NCI-H2081 (cell line): ENCODE results near the gene TRDN.
"Not testable (repeated sequence)": the region's sequence is repeated elsewhere in the genome, so short reads cannot be mapped to it uniquely, and the experiment has no call there.

Source experiments
- DNase-seq, 2 experiments: peaks; one replicate each; lab custom pipeline; 2025; lab: John Stamatoyannopoulos, UW

TRDN gene

DNA sequence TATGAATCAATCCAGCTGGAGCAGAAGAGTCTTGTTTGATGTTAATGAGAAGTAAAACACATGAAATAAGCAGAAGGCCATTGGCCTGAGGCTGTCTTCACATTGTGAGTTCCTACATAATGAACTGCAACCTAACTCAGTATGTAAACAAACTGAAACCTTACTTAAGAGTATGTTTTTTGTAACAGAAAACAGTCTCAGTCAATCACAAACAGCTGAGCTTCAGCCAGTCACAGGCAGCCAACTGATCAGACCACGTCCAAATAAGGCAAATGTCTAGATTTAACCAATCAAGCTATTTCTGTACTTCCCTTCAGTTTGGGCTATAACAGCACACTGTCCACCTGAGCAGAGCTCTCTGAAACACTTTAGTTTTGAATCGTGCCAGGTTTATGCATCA lies 234.7 kb downstream of the TRDN start:
- DNase-seq = peak in 1 of 2 experiments; percentile 20

DNA sequence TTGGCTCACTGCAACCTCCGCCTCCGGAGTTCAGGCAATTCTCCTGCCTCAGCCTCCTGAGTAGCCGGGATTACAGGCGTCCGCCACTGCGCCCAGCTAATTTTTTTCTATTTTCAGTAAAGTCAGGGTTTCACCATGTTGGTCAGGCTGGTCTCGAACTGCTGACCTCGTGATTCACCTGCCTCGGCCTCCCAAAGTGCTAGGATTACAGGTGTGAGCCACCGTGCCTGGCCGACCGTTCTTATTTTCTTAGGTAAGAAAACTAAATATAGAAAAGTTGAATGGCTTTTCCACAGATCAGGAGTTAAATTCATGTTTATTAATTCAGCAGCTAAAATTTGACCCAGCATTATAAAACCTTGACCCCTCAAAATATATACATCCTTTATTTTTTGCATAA lies 238.7 kb downstream of the TRDN start:
- no peak for DNase-seq

DNA sequence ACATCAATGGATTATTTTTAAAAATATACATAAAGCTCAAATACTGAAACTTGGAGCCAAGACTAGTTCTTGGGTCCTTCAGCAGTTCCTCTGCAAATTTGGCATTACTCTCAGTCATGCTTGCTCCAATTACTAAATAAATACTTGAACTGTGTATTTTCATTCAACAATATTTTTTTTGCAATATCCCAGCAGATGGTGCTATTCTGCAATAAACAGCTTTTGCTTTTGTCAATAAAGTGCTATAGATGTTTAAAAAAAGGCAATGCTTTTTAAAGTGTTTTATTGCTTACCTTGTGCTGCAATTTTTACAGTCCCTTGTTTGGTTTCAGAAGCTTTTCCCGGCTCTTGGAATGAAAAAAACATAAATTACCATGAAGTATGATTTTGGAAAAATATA lies 243.4 kb downstream of the TRDN start:
- peak; percentile 36 to 76 for DNase-seq

DNA sequence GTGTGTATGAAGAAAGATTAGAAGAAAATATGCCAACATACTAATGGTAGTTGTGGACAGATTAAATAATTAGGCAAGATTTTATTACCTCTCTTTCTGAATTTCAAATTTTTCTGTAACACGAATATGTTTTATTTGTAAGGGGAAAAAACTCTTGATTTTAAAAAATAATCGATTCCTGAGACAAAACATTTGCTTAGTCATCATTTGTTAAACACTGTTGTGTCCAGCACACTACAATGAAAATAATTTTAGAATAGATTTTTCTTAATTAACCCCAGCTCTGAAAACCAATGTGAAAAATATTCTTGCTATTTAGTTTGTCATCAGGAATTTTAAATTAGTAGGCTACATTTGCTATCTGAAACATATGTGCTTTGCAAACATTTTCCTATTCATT lies 253.0 kb downstream of the TRDN start:
- no peak for DNase-seq

DNA sequence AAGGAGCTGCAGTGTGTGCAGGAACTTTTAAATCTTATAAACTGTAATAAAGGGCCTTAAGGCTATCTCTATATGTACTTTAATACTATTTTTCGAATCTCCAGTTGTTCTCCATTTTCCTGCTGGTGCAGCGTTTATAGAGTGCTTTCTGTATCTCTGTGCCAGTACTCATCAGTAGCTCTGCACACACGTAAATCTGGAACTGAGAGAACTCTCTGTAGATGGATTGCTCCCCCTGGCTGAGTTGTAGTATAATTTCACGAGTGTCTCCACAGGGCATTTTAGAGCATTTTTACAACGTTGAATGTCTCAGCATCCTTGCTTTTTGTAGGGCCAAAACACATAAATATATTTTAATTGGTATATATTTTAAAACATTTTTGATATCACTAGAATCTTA lies 256.5 kb downstream of the TRDN start:
- peak; percentile 54 to 76 for DNase-seq

DNA sequence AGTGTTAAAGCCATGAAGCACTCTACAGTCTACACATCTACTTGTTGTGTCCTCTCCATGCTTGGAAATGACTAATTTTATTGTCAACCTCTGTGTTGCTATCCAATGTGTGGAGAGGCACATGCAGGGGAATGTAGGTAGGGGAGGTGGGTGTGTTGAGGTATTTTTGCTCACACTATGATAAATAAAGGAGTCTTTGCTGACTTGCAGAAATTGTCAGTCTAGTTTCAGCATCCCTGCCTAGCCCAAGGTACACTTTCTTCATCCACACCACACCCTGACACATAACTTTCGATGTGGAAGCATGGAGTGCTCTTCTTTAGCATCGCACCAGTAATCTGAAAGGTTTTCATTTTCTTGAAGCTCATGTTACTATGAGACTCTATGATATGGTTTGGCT lies 264.0 kb downstream of the TRDN start:
- DNase-seq = no peak

DNA sequence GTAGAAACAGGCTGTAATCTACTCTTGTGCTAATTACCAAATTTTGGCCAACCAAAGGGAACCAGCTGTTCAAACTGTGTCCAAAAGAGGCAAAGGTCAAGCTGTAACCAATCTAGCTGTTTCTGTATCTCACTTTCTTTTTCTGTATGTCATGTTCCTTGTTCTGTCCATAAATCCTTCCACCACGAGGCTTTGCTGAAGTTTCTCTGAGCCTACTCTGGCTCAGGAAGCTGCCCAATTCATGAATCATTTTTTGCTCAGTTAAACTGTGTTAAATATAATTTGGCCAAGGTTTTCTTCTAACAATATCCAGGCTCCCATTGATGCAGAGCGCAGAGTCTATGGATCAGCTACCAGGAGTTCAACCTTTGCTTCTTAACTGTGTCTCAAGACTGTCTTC lies 272.8 kb downstream of the TRDN start:
- no peak for DNase-seq

DNA sequence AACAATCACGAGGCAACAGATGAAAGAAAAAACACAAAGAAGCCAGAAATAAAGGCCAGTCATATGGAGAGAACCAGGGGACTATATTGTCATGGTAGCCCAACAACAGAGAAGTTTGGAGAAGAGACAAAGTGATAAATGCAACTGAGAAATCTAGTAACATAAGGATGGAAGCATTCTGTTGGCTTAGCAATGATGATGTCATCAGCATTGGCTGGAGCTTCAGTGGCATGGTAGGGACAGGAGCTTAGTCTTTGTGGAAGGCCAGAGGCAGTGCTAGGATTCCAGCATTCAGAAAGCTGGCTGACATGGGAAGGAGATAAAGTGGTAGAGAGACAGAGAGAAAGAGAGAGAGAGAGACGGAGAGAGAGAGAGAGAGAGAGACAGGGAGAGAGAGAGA lies 276.4 kb downstream of the TRDN start:
- DNase-seq = no peak

DNA sequence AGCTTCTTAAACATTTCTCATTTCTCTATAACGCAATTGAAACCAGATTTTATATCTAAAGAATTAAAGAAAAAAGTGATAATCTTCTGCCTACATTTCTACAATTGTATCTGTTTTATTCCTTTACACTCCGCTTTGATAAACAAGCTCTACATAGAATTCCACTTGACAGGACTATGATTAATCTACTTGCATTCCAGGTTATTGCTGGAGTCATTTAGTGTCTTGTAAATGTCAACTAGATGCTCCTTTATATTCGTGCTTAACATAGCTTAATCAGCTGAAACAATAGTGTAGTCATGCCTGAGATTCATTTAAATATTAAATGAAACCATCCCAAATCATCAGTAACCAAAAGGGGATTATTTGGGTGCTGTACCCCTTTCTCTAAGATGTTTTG lies 284.0 kb downstream of the TRDN start:
- no peak for DNase-seq

DNA sequence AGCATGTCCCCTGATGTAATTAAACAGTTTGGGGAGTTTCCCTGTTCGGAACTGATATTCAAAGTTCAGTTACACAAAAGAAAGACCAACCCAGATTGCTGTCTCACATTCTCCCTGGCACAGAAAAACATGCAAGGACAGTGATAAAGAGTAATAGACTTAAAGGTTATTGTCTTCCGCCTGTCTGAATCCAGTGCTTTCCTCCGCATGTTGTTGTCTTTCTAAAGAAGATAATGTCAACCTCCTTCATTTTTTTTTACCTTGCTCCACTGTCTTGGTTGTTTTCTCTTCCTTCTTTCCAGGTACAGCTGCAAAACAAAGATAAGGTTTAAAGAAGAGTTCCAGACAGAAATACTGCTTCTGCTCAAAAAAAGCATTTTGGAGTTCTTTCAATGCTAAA lies 284.5 kb downstream of the TRDN start:
- DNase-seq = no peak

DNA sequence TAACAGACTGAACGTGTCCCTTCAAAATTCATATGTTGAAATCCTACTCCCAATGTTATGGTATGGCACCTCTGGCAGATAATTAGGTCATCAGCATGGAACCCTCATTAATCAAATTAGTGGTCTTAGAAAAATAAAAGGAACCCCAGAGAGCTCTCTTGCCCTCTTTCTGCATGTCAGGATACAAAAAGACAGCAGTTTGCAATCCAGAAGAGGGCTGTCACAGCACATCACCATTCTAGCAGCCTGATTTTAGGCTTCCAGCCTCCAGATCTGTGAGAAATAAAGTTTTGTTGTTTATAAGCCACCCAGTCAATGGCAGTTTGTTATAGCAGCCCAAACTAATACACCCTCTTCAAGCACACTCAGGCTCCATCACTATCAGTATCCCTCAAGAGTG lies 292.9 kb downstream of the TRDN start:
- DNase-seq = no peak

DNA sequence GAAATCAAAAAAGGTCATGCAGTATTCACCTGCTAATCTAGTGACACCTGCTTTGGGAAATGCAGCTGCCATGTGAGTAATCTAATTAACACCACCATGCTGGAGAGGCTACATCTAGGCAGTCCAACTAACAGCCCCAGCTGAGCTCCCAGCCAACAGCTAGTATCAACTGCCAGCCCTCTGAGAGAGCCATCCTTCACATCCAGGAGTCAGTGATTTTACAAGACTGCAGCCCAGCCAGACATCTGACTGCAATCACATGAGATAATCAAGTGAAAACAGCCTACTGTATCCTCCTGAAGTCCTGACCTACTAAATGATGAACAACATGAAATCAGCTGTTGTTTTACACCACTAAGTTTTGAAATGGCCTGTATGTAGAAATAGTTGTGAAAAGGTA lies 298.4 kb downstream of the TRDN start:
- DNase-seq = peak in 1 of 2 experiments; percentile 73

DNA sequence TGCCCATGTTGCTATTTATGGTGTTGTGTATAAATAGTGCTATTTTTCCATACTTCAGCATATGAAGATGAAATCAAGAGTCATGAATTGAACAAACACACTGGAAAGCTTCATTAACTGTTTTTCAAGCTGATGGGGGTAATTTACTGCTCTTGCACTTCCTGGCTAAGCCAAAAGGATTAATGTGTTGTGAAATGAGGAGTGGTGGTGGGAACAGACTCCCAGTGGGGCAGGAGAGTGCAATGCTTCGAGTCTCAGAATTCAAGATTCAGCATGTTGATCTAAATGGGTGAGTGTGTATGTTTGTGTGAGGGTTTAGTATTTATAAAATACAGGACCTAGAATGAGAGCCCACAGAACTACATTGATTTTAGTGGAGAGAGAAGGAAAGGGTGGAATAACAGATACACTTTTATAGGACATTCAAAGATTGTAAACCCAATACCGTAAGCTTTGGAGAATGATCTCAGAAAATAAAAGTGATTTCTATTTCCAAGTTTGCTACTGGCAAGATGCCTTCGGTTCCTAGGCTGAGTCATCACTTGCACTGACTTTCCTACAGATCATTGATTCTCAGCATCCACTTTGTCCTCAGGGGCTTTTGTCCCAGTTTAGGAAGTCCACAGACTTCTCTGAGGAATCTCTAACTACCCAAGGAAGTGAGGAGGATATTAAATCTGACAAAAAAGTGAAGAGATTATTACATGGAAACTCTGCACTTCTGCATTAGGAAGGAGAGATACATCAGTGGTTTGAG lies 303.6 kb downstream of the TRDN start:
- no peak for DNase-seq

DNA sequence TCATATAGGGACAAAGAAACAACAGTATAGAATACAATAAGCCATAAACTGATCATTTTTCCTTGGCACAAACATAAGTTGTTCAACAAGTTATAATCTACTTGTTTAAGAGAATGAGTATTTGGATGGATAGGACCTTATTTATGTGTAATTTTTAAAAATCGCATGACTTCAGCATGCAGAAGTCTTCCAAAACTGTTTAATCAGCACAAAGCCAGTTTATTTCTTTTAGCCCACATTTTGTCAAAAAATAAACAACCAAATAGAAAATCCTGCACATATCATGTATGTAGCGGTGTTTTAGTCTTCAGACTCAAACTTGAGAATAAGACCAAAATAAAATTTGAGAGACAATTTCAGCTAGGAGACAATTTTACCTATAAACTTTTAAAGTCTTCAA lies 304.7 kb downstream of the TRDN start:
- DNase-seq = no peak

DNA sequence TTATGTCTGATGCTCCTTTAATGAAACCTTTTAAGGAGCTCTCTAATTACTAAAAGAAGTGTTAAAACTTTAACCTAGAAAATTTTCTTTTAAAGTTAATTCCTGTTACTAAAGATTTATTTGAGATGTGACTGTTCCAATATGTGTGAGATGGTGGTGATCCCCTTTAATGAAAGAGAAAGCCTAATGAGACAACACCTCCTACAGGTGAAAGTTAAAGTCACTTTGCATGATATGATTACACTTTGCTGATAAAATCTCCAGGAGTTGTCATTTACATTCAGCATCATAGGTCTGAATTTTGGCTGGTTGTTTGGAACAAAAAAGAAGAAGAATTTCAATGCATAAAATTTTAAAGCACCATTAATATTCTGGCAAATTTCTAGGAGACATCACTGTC lies 307.4 kb downstream of the TRDN start:
- DNase-seq = no peak

DNA sequence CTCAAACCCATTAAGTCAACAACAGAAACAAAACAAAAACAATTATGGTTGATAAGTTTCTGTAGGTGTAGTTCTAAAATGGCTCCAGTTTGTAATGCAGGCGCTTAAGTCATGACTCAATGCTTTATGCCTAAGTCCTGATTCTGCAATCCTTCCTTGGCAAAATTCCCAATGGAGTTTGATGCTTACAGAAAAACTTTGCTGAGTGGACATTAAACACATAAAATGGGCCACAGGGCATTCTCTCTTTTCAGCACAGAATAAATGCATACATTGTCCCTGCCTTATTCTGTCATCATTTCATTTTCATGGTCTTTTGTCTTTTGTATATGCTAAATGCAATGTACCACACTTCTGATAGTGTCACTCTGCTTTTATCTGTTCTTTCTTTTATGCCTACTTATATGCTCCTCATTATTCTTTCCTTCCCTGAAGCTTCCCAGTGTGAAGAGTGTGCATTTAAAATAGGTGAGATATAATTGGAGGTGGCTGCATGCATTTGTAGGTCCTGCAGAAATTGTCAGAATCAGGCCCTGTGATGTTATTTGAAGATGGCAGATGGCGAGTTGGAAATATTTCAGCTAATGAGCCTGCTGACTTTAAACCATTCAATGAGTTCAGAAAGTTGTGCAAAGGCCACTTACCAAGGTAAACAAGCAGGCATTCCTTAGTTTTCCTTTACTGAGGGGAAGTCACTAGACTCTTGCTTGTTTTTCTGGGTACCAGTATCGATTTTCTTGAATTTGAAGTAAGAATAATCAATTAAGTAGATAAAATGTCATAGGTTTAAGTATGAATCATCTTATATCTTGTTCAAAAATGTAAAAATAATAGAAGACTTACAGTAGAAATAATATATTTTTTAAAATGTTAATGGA lies 313.1 kb downstream of the TRDN start:
- DNase-seq = no peak

DNA sequence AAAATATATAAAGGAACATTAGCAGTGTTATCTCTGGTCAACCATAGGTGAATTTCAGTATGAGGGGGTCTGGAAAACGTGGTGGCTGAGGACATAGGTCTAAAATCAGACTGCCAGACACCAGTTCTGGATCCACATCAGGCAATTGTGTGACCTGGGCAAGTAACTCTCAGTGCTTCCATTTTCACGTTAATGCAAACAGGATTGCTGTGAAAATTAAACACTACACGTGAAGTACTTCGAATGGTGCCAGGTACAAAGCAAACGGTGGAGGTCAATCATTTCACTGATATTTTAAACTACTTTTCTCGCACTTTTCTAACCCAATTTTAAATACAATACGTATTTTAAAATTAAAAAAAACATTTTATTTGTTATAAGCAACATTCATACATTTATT lies 315.7 kb downstream of the TRDN start:
- DNase-seq = peak in 1 of 2 experiments; percentile 51

DNA sequence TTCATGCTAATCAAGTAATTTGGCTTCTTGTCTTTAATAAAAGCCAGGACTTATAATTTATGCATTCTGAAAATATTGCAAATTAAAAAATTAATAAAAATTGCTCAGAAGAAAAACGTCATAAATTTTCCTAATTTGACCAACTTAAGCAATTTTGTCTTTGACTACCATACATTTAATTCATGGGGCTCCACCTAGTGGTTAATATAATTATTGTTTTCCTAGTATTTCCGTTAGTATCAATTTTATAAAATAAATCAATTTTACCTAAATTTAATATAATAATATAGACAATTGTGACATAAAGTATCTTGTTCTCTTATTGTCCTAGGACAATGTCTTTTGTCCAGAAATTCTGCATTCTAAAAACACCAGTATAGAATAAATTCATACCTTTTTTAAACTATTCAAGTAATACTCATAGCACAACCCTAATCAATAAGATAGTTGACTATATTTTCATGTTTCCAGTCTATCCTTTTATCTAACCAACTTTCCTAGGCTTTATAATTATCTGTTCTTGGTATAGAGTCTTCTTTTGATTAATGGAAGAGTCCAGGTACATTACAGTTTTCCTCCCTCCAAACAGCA lies 319.9 kb downstream of the TRDN start:
- peak in 1 of 2 experiments; percentile 1 for DNase-seq

DNA sequence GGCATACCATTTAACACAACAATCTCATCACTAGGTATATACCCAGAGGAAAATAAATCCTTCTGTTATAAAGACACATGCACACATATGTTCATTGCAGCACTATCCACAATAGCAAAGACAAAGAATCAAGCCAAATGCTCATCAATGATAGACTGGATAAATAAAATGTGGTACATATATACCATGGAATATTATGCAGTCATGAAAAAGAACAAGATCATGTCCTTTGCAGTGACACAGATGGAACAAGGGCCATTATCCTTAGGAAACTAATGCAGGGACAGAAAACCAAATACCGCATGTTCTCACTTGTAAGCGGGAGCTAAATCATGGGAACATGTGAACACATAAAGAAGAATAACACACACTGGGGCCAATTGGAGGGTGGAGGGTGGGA lies 322.3 kb downstream of the TRDN start:
- DNase-seq = not testable (repeated sequence)

DNA sequence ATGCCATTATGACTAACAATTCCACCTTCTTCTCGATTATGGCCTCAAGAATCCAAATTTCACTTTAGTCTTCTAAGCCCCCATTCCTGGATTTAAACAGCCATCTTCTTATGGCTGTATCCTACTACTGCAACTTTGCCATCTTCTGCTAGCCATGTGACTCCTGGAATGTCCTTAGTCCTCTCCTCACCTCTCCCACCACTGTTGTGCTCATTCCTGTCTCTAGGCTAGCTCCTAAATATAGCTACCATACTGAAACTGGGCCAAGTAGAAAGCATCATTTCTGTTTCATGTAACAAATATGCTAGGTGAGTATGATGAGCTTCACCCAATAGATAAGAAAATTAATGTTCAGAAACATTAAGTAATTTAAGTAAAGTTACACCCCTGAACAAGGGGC lies 327.6 kb downstream of the TRDN start:
- no peak for DNase-seq

DNA sequence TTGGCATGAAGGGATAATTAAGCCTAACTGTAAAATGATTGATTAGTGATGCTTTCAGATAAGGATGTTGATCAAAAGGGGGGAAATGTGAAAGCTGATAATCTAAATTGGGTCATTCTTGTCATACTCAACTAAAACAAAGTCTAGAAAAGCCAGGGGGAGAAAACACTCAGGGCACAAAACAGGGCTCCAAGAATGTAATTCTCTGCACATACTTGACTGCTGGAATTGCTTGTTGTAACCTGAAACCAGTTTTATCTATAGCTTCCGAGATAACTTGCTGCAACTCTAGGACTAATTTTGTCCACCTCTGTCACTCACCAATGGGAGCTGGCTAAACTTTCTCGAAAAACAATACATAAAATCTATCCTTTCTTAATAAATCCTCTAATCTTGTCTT lies 330.4 kb downstream of the TRDN start:
- DNase-seq = no peak

DNA sequence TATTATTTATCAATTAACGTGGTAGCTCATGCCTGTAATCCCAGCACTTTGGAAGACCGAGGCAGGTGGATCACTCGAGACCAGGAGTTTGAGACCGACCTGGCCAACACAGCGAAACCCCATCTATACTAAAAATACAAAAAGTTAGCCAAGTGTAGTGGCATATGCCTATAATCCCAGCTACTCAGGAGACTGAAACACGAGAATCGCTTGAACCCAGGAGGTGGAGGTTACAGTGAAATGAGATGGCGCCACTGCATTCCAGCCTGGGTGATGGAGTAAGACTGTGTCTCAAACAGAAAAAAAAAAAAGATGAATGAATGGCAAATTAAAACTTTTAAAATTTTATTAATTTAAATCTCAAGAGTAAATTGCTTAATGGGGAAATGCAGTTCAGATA lies 341.1 kb downstream of the TRDN start:
- DNase-seq = no peak

DNA sequence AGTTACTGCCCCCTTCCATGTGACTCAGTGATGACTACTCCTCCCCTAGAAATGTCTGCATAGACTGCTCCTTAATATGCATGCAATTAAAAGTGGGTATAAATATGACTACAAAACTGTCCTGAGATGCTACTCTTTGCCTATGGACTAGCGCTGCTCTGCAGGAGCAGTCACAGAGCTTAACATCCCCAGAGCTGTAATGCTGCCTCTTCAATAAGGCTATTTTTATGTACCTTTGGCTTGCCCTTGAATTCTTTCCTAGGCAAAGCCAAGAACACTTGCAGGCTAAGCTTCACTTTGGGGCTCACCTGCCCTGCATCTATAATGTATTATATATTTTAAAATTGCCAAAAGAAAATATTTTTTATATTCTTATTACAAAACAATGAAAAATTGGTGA lies 341.6 kb downstream of the TRDN start:
- no peak for DNase-seq
